Renal pelvis (tissue), 4 donors: Measurements from ENCODE around the gene MRNIP. TPM values are rescaled to one million over a fixed set of nuclear protein-coding genes. Genes with fewer than 3 reads are reported as not detected.

Experiments
- DNase-seq: peaks from one replicate; pipeline ENCODE4 v3.0.0-alpha.2; 2013
- polyA plus RNA-seq, 3 donors: library from polyadenylated mRNA; unstranded; fragments of 120-200 nt; gene quantifications; one replicate each; pipeline ENCODE4 v1.2.1, GENCODE V29; 2013; ENCODE audit not compliant: insufficient read length in 3 of 3

The MRNIP gene
- polyA plus RNA-seq, 3 donors, result 30.4 to 53.8 (median 50.4) TPM

GRCh38 chr5:179824745-179825112 is 33.9 kb downstream of the MRNIP start:
- DNase-seq, result no peak

GRCh38 chr5:179823937-179824744 is 34.5 kb downstream of the MRNIP start:
- no peak for DNase-seq

GRCh38 chr5:179822444-179822990 is 36.1 kb downstream of the MRNIP start:
- no peak for DNase-seq

DNA sequence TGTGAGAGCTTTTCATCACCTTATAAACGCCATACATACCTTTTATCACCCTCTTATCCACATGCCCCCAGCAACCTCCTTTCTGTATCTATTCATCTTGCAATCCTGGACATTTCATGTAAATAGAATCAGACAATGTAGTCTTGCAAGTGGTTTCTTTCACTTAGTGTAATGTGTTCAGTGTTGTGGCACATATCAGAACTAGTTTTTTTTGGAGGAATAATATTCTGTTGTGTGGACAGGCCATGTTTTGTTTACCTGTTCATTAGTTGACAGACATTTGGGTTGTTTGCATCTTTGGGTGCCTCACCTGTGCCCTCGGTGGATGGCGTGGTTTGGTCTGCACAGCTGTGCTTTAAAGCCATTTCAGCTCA is 36.6 kb downstream of the MRNIP start:
- DNase-seq, result no peak

DNA sequence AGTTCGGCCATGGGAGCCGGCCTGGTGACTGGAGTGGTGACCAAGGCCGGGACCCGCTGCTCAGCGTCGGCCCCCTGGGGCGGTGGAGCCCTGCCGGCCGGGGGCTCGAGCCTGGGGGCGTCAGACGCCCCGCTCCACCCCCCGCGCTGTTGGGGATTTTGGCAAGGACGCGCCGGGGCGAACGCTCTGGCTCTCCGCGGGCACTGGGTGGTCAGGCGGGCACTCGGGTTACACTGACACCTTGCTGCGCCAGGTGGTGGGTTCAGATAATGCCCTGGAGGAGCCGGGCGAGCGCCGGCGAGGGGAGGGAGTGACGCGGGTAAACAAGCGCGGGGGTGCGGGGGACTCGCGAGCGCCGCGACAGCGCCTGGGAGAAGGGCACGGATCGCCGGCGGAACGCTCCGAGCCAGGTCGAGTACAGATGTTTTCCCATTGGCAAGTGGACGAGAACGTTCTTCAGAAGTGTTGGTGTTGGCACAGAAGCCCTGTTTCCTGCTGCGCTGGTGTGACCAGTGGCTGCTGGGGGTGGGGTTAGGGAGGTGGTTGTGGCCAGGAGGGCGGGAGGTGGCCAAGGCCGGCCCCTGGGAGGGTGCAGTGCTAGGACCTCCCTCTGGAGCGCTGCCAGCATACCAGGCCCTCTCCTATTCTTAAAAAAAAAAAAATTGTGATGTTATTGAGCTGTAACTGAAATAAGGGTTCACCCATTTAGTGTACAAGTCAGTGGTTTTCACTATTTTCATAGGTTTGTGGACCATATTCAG is 37.1 kb downstream of the MRNIP start:
- peak; percentile 90 for DNase-seq

GRCh38 chr5:179820483-179821297 is 37.9 kb downstream of the MRNIP start, which contains the start of gene SQSTM1:
Gene SQSTM1 (plus strand): TSS chr5:179820905. CDS start chr5:179820937, 32 bp downstream.
- peak; percentile 86 for DNase-seq

DNA sequence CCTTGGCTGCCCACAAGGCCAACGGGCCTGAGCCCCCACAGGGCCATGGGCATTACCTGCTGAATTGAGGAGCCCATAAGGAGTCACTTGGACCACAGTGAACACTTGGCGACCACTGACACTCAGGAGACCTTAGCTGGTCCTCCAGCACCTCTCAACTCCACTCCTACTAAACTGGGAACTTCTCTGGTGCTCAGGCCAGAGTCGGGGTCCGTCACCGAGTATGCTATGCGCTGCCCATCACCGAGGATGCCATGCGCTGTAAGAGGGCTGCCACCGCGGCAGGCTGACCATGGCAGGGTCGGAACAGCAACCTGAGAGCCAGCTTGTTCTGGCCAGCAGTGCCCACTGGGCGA is 38.5 kb downstream of the MRNIP start:
- no peak for DNase-seq

DNA sequence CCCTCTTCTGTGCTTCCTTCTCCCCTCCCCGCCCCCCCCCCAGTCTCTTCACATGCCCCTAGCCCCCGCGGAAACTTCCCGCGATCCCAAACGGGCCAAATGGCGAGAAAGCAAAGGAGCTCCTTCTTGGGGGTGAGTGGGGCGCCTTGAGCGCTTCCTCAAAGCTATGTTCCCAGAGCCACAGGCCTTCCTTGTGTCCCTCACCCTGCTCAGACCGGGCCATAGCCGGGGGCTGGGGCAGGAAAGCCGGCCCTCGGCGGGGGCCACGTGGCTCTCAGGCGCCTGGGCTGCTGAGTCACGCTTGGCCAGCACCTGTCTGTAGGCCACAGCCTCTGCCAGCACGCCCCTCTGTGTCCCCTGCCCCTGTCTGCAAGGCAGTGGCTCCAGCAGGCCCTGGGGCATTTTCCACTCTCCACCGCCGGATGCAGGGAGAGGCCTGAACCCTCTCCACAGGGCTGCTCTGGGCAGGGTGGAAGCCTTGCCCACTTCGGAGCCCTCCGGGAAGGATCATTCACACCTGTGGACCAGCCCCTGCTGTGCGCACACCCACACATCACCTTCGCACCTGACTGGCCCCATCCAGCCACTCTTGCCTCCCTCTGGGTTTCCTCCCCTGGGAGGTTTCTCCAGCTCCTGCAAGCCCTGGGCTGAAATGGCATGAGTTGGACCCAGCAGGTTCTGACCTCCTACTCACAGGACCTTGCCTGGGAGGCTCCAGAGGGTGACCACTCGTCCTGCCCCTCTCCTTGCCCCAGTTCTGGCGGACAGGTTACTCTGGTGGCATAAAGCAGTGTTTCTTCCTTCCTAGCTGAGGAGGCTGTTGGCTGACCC is 39.1 kb downstream of the MRNIP start:
- DNase-seq, result no peak

DNA sequence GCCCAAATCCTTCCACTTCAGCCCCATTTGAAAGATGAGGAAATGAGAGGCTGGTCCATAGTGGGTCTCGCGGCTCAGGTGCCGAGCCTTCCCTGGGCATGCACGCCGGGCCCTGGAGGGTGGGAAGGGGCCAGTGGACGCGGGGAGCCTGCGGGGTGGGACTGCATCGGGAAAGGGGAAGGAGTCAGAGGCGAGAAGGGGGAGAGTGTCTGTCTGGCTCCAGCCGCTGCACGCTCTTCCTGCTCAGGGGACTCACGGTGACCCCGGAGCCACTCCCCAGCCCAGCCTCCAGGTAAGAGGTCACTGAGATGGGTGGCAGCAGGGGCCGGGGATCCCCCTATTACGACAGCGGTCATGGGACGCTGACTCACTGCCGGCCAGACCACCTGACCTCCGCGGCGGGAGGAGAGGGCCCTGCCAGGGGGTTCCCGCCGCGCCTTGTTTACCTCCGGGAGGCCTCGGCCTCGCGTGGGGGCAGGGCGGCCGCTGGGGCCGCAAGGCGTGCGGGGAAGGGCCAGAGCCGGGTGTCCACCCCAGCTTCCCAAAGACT is 39.8 kb downstream of the MRNIP start:
- no peak for DNase-seq

GRCh38 chr5:179817890-179818745 is 40.5 kb downstream of the MRNIP start:
- no peak for DNase-seq

DNA sequence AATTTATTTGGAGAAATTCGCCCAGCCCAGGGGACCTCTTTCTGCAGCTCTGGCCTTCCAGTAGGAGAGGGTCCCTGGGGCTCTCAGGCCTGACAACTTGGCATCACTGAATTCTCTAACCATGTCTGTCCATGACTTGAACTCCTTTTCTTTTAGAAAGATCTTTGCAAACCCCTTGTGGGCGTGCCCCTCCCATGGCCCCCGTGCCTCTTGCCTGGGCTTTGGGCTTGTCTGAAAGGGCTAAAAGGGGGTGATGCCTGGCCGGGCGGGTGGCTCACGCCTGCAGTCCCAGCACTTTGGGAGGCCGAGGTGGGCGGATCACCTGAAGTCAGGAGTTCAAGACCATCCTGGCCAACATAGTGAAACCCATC is 41.2 kb downstream of the MRNIP start:
- no peak for DNase-seq

DNA sequence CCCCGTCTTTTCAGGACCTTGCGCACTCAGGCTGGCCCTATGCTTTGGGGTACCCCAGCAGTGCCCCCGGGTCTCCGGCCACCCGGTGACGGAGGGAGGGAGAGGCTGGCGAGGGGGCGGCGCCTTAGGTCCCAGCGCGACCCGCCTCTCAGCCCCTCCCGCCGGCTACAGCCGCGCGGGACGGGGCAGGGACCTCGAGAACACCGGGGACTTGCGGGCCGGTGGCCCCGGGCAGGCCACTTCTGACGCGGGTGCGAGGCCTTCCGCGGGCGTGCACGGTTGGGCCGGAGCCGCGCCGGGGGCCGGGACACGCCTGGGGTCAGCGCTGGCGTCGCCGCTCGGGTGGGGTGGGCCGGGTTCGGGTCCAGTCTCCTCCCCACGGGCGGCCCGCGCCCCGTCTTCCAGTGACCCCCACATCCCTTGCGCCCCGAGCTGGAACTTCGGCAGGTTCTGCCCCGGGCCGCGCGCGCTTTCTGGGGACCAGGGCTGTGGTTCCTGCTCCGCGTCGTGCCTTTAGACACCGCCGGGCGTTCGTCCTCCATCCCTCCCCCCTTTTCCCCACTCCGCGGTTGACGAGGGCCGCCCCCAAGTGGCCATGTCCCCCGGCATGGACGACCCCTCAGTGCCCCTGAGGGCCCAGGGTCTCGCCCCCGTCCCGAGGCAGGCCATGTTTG is 41.7 kb downstream of the MRNIP start:
- no peak for DNase-seq

DNA sequence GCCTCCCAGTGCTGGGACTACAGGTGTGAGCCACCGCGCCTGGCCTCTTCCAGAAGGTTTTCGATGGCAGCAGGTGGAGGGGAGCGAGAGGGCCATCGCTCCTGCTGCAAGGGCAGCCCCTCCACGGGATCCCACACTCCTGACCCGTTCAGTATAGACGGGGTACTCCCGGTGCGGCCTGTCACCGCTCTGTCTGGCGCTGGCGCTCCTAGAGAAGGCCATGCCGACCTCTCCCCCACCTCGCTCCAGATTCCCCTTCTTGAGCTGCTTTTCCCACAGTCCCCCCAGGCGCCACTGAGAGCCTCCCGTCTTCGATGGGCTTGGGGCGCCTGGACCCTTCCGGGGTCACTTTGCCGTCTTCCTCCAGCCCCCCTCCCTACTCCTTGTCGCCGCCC is 42.2 kb downstream of the MRNIP start:
- no peak for DNase-seq

DNA sequence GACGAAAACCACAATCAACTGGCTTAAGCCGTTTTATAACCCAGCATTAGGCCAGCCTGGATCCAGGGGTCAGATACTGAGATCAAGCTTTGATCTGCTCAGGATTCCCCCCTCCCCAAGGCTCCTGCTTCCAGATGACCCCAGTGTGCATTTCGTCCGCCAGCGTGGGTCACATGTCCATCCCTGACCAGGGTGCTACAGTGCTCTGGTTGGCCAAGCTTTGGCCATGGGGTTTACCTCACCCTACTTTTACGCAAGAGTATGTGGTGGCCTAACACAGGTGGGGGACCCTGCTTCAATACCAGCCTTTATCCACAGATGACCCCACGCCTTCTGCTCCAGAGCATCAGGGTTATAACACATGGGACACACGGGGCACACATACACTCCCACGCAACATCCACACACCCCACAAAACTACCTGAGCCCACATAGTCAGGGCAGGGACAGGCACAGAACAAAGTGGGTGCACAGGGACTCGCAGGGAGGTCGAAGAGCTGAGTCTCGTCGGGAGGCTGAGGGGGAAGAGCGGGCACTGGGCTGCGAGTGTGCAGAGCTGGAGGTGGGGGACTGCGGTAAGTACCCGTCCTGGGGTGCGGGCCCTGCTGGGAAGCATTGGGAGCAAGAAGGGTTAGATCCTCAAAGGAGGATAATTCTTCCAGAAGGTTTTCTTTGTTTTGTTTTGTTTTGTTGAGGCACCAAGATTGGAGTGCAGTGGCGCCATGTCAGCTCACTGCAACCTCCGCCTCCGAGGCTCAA is 42.9 kb downstream of the MRNIP start:
- DNase-seq, result no peak

- no peak for DNase-seq
Measured at GRCh38 chr5:179814090-179814489, 44.5 kb downstream of the MRNIP start.

- DNase-seq, result no peak
Measured at GRCh38 chr5:179812997-179813607, 45.5 kb downstream of the MRNIP start.

DNA sequence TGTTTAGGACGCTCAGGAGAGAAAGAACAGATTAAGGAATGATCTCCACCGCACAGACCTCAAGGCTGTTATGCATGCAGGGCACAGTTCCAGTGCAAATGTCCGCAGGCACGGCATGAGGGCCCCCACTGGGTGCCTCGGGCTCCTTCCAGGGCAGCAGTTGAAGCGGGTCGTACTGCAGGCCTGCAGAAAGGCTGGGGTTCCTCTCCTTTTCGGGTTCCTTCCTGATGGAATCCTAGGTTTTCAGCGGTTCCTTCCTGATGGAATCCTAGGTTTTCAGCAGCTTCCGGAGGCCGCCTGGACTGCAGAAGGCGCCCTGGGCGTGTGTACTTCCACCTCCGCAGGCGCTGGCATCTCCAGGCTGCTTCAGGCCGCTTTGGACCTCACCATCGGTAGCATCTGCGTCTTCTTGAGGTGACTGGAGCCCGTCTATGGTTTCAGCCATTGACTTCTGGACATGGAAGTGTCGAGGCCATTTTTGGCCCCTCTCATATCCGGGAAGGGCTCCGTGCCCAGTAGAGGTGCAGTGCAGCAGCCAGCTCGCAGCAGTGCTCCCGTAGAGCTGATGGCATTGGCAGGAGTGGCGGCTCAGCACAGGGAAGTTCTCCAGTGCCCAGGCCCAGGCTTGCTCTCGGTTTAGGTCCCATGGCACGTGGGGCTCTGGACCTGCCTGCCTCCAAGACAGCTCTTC is 46.3 kb downstream of the MRNIP start:
- no peak for DNase-seq
